ENCODE results near the gene SSRP1.
A peak's percentile ranks its signal among the peaks of the same experiment; 100 is the strongest.

The SSRP1 gene

GRCh38 chr11:57336111-57336666 lies 497 bp upstream of the SSRP1 start:
- no peak for DNase-seq

DNA sequence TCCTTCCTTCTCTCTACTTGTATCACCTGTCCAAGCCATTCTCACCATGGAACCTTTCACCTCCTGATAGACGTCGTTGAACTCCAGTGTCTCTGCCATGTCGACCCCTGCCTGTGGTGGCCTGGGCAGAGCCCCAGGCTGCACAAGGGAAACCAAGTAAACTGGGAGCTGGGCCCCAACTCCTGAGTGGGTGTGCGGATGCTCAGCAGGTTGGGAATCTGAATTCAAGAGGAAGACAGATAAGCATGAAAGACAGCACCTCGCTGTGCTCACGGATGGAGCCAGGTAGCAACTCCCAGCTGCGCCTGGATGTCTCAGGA lies 709 bp downstream of the SSRP1 start:
- DNase-seq, result no peak

- DNase-seq, result no peak
Observed at GRCh38 chr11:57332694-57333440, 2.8 kb downstream of the SSRP1 start.

GRCh38 chr11:57331720-57332119 lies 4.0 kb downstream of the SSRP1 start:
- no peak for DNase-seq

- no peak for DNase-seq
Observed at GRCh38 chr11:57330029-57330428, 5.7 kb downstream of the SSRP1 start.

DNA sequence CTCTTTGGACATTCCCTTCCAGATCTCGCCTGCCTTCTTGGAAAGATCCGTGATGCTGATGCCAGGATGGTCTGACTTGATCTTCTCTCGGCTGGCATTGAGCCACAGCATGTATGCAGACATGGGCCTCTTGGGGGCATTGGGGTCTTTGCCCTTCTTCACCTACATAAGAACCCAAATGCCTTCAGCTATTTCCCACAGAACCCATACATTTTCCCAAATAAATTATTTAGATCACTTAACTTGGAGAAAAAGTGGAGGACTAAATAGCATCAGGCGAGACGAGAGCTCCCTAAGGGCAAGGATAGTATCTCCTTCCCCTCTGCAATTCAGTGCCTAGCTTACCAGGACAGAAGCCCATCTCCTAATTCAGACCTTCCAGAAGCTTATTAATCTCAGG lies 8.0 kb downstream of the SSRP1 start:
- DNase-seq, result no peak

DNA sequence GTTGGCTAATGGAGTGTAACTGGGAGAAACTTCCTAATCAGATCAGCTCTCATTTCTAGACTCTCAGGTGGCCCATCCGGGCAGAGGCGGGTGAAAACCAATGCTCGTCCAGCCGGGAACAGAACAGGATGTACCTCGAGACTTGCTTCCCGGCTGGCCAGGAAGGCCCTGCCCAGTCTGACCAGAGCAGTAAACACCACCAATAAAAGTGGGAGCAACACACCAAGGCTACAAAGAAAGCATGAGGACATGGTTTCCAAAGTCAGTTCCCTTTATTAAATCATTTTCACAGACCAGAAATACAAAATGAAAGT lies 10.0 kb downstream of the SSRP1 start:
- no peak for DNase-seq

DNA sequence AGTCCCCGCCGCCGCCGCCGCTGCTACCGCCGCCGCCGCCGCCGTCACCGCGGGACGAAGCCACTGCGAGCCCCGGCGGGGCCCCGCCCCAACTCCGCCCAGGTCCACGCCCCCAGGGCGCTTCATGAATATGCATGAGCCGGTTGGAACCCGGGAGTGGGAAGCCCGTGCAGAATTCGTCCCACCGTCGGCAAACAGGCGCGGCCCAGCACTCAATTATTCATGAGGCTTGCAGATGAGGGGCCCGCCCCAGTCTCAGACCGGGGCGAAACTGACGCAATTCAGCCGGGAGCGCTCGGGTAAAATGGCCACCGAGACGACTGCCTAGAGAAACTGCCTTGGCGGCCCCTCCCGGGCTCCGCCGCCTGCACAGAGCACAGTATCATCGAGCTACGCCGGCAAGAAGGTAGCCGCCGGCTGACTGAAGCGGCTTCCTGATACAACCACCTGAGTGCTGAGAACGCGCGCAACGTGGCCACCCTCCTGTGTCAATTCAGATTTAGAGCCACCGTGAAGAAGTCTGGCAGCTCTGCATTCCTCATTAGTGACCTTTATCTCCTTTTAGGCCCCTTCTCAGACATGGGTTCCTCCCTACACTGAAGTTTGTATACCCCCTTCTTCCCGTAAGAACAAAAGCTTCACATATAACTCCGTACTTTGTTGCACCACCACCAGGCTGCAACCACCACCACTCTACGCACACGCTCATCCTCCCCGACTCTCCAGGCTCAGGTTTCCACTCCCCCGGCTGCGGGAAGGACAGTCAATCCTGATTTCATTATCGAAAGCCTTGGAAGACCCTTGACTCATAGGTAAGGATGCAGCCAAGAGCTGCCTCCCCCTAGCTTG lies 10.6 kb downstream of the SSRP1 start, which contains the start of gene TNKS1BP1:
TNKS1BP1 (minus strand) TSS at position 67 of the 849 bp plus-strand sequence. CDS start 3,067 bp downstream, outside the sequence.
- peak; percentile 93 for DNase-seq

DNA sequence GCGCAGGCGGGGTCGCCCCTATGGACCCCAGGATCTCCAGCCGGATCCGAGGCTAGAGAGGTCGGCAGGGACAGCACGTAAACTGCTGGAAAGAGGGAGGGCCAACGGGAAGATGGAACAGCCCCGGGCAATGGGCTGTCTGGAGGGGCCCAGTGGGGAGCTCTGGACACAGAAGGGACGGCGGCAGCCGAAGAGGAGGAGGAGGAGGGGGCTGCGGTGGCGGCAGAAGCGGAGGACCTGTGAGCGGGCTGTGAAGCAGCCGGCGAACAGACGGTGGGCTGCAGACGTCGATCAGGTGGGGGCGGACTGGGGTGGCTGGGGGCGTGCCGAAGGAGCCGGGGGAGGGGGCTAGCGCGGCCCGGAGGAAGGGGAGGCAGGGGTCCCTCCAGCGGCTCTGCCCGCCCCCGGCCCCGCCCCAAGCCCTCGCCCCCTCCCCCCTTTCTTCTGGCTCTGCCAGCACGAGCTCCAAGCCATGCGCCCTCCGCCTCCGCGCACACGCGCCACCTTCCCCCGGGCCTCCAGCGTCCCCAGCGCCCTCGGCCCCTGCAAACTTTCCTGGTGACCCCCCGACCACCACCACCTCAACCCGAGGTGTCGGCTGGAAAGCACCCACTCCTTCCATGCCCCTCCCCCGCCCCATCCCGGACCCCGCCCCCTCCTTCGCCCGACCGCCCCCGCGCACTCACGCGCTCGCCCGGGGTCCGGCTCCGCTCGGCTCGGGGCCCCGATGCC lies 11.4 kb downstream of the SSRP1 start:
- DNase-seq, result no peak

- DNase-seq, result no peak
Observed at GRCh38 chr11:57323855-57324153, 11.9 kb downstream of the SSRP1 start.

GRCh38 chr11:57323167-57323854 lies 12.4 kb downstream of the SSRP1 start:
- DNase-seq, result no peak

DNA sequence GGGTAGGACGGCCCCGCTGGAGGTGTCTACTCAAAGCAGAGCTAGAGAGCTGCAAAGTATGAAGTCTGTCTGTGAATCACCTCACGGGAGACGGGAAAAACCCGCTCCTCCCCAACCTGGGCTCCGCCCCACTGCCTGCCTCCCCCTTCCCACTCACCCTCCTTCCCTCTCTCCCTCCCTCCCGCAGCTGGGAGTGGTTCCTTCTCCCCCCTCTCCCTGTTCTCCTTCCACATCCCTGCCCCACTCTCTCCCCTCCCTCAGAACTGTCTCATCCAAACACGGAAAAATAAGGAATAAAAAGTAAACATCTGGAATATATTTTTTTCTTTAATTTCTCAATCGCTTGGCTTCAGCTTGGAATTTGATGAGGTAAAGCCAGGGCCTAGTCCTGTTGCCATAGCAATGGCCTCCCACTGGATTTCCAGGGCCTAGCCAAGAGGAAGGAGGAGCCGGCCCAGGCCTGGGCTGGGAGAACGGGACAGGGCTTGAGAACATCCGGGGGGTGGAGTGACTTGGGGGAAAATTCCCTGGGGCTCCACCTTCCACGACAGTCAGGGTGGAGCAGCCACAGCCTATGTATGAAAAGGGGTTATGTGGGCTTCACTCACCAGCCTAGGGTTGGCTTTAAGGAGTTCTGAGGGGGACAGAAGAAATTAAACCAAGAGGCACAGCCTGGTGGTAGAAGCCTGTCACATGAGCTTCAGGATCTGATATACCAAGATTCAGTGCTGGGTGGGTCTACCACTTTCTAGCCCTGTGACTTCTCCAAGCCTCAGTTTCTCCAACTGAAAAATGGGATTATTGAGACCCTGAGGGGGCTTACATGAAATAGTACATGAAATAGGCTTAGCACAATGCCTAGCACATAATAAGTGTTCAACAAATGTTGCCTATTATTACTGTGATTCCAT lies 13.2 kb downstream of the SSRP1 start:
- no peak for DNase-seq

DNA sequence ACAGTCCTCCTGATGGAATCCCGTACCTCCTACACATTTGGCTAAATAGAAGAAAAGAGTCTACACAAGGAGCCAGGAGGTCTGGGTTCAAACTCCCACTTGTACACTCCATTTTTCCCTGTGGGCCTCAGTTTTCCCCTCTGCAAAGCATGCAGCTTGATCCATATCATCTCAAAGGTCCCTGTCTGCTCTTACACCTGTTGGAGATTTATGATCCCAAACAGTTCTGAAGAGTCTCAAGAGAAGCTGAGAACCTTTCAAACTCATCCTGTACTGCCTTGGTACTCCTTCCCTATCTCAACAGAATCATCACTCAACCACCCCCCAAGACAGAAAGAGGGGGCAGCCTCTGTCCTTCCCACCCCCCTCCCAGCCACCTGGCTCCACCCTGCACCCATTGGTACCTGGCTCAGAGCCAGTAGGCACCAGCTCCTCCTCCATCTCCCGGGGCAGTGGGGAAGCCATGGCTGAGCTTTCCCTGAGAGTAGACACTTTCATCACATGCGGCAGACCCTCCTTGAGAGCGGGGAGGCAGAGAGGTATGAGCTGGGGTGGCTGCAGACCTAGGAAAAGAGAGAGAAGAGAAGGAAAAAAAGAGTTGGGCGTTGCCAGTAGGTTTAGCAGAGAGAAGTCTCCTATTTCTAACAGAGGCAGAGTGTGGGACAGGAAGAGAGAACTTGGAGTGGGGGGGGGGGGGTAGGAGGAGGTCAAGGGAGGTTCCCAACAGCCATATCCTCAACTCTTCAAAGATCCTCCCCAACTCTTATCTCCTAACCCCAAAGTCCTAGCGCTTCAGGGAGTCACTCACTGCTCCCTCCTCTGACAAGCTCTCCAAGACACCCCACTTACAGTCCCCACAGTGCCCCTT lies 14.1 kb downstream of the SSRP1 start:
- DNase-seq, result no peak

DNA sequence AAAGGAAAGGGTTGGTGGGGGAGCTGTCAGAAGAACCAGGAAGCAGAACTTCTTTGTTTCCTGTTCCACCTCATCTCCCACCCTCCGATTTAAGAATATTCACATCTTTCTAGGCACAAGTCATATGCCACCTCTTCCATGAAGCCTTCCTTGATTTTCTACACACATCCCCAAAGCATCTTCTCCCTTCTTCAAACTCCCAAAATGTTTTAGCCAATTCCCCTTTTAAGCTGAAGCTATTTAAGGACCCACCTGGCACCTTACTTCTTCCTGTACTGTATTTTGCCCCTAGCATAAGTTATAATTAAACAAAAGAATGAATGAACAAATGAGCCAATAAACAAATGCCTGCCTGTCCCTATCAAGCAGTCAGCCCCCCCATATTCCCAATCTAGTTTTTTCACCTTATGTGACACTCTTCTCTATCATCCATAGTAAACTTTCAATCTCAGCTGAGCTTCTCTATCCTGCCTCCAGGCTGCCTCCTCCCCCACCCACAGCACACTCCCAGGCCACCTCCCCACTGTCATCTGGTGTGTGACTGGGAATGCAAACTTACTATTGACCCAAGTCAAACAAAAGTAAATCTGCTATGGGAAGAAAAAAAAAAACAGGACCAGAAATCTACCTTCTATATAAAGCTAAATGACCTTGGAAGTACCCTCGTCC lies 14.8 kb downstream of the SSRP1 start:
- DNase-seq, result no peak

- DNase-seq, result no peak
Observed at GRCh38 chr11:57320067-57320718, 15.5 kb downstream of the SSRP1 start.

DNA sequence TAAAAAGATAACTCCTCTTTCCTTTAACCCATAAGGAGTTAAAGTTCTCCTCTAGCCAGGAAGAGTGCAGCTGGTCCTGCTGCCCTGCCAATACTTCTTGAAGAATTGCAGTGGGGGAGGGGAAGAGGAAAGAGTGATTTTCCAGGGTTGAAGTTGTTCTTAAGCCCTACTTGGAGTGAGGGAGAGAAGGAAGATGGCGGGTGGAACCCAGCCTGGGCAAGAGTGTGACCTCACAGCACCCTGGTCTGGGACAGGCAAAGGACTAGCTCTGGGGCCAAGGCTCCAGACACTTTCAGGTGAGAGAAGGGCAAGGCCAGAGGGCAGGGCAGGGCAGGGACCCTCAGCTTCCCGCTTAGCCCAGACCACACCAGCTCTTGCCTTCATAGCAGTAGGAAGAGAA lies 17.5 kb downstream of the SSRP1 start:
- DNase-seq, result no peak

- no peak for DNase-seq
Observed at GRCh38 chr11:57316017-57316416, 19.7 kb downstream of the SSRP1 start.

DNA sequence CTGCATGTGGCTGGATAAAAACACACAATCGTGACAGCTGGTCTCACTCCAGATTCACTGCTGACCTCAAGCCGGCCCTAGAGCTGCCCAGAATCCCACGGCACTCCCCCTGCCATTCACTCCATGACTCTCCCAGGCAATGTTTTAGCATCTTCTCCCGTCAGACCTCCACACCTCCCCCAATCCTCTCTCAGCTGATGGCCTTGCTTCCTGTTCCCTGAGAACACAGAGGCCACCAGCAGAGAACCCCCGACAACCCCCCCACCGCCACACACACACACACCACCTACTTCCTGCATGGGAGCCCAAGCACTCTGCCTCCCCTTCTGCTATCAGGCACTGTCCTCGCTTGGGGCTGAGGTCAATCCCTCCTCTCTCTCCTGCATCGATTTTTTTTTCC lies 20.2 kb downstream of the SSRP1 start:
- peak; percentile 11 for DNase-seq

- no peak for DNase-seq
Observed at GRCh38 chr11:57314221-57314973, 21.3 kb downstream of the SSRP1 start.
